Embryonic facial prominence (tissue), 1 donor: ENCODE measurements around the gene DTWD2.
"Not testable (repeated sequence)": the region's sequence is repeated elsewhere in the genome, so short reads cannot be mapped to it uniquely, and the experiment has no call there.

Source experiments
- DNase-seq: peaks from one replicate; pipeline ENCODE4 v3.0.0-alpha.2; 2016; ENCODE audit errors: extremely low spot score

The DTWD2 gene

GRCh38 chr5:118998861-118999260, 10.5 kb upstream of the DTWD2 start:
- not testable (repeated sequence) for DNase-seq

GRCh38 chr5:118996098-118996497, 7.8 kb upstream of the DTWD2 start:
- DNase-seq: no peak

GRCh38 chr5:118994595-118994994, 6.2 kb upstream of the DTWD2 start:
- no peak for DNase-seq

GRCh38 chr5:118993118-118993517, 4.8 kb upstream of the DTWD2 start:
- not testable (repeated sequence) for DNase-seq

GRCh38 chr5:118992055-118992454, 3.7 kb upstream of the DTWD2 start:
- DNase-seq: not testable (repeated sequence)

- no peak for DNase-seq
These were observed 2.2 kb upstream of the DTWD2 start for GRCh38 chr5:118990582-118990981.

GRCh38 chr5:118989816-118990215, 1.5 kb upstream of the DTWD2 start:
- no peak for DNase-seq

- no peak for DNase-seq
These were observed 476 bp upstream of the DTWD2 start for GRCh38 chr5:118988866-118989180.

- DNase-seq: no peak
These were observed 3.7 kb downstream of the DTWD2 start for GRCh38 chr5:118984602-118985001.

GRCh38 chr5:118981783-118982182, 6.6 kb downstream of the DTWD2 start:
- DNase-seq: no peak

GRCh38 chr5:118980438-118980837, 7.9 kb downstream of the DTWD2 start:
- DNase-seq: no peak

- DNase-seq: no peak
These were observed 8.3 kb downstream of the DTWD2 start for GRCh38 chr5:118980017-118980416.

- DNase-seq: not testable (repeated sequence)
These were observed 14.4 kb downstream of the DTWD2 start for GRCh38 chr5:118973779-118974445.

- DNase-seq: no peak
These were observed 19.4 kb downstream of the DTWD2 start for GRCh38 chr5:118968925-118969375.

- no peak for DNase-seq
These were observed 19.9 kb downstream of the DTWD2 start for GRCh38 chr5:118968406-118968911.

- DNase-seq: no peak
These were observed 21.3 kb downstream of the DTWD2 start for GRCh38 chr5:118967059-118967508.

- no peak for DNase-seq
These were observed 22.5 kb downstream of the DTWD2 start for GRCh38 chr5:118965890-118966289.

- DNase-seq: not testable (repeated sequence)
These were observed 23.4 kb downstream of the DTWD2 start for GRCh38 chr5:118964970-118965369.

- not testable (repeated sequence) for DNase-seq
These were observed 24.0 kb downstream of the DTWD2 start for GRCh38 chr5:118964388-118964787.

GRCh38 chr5:118963169-118963568, 25.2 kb downstream of the DTWD2 start:
- DNase-seq: no peak

- DNase-seq: no peak
These were observed 27.8 kb downstream of the DTWD2 start for GRCh38 chr5:118960557-118960956.

- peak; percentile 40 for DNase-seq
These were observed 31.6 kb downstream of the DTWD2 start for GRCh38 chr5:118956727-118957126.

- DNase-seq: no peak
These were observed 34.7 kb downstream of the DTWD2 start for GRCh38 chr5:118953652-118954005.
